Measurements from ENCODE around the gene ZNF358.

The ZNF358 gene

DNA sequence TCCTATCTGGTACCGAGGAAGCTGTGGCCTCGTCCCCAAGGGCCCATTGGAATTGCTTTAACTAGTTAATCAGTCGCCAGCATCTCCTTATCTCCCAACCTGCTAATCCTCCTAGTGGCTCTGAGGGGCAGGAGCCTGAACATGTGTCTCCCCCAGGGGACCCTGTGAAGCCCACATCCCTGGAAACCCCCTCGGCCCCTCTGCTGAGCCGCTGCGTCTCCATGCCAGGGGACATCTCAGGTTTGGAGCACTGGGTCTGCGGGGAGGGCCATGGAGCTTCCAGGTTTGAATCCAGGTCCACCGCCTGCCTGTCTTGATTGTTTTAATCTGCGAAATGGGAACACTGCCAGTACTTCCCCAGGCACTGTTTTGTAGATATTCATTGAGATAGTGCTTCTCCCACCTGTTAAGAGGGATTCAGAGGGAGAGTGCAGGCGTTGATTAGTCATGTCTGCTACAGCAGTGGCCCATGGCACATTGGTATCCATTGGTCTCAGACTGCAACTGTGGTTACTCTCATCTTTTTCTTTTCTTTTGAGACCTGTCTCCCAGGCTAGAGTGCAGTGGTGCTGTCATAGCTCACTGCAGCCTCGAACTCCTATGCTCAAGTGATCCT is 26.0 kb downstream of the ZNF358 start:
- no peaks in the 10 kb centered on the region for H3K79me2 ChIP-seq
- H3K36me3 ChIP-seq (ENCODE audit: control insufficient read depth, insufficient read depth, low read length) = no peaks in the 10 kb centered on the region
- TF ChIP-seq CTCF (IDR thresholded peaks at IDR 0.05) = no peak
- no peak overlapping the region for H3K9ac ChIP-seq
- H3K27ac ChIP-seq = no peak overlapping the region
- H3K4me2 ChIP-seq (ENCODE audit: low read length) = no peak overlapping the region
- no peaks in the 10 kb centered on the region for H3K9me3 ChIP-seq (ENCODE audit: control insufficient read depth, low read length)
- H2AFZ ChIP-seq = no peak overlapping the region
- H3K27me3 ChIP-seq (ENCODE audit: control insufficient read depth, insufficient read depth, low read length) = no peaks in the 10 kb centered on the region
- H3K4me1 ChIP-seq = no peaks in the 10 kb centered on the region
- no peak overlapping the region for H3K4me3 ChIP-seq (ENCODE audit: low read depth, low read length)

GRCh38 chr19:7542556-7543348 is 26.8 kb downstream of the ZNF358 start:
- no peak overlapping the region for H3K9ac ChIP-seq
- H3K9me3 ChIP-seq (ENCODE audit: control insufficient read depth, low read length) = no peaks in the 10 kb centered on the region
- H3K4me1 ChIP-seq = no peaks in the 10 kb centered on the region
- no peak overlapping the region for H2AFZ ChIP-seq
- no peaks in the 10 kb centered on the region for H3K36me3 ChIP-seq (ENCODE audit: control insufficient read depth, insufficient read depth, low read length)
- TF ChIP-seq CTCF (IDR thresholded peaks at IDR 0.05) = no peak
- H3K4me2 ChIP-seq (ENCODE audit: low read length) = no peak overlapping the region
- H3K4me3 ChIP-seq (ENCODE audit: low read depth, low read length) = no peak overlapping the region
- H3K27ac ChIP-seq = no peak overlapping the region
- H3K79me2 ChIP-seq = no peaks in the 10 kb centered on the region
- H3K27me3 ChIP-seq (ENCODE audit: control insufficient read depth, insufficient read depth, low read length) = no peaks in the 10 kb centered on the region

GRCh38 chr19:7544626-7545025 is 28.7 kb downstream of the ZNF358 start:
- no peak overlapping the region for H3K4me3 ChIP-seq (ENCODE audit: low read depth, low read length)
- H2AFZ ChIP-seq = no peak overlapping the region
- no peak overlapping the region for H3K4me2 ChIP-seq (ENCODE audit: low read length)
- no peak overlapping the region for H3K9ac ChIP-seq
- H3K27me3 ChIP-seq (ENCODE audit: control insufficient read depth, insufficient read depth, low read length) = no peaks in the 10 kb centered on the region
- no peak for TF ChIP-seq CTCF (IDR thresholded peaks at IDR 0.05)
- H3K9me3 ChIP-seq (ENCODE audit: control insufficient read depth, low read length) = no peaks in the 10 kb centered on the region
- H3K27ac ChIP-seq = no peak overlapping the region
- H3K4me1 ChIP-seq = no peaks in the 10 kb centered on the region
- no peaks in the 10 kb centered on the region for H3K79me2 ChIP-seq
- H3K36me3 ChIP-seq (ENCODE audit: control insufficient read depth, insufficient read depth, low read length) = no peaks in the 10 kb centered on the region

DNA sequence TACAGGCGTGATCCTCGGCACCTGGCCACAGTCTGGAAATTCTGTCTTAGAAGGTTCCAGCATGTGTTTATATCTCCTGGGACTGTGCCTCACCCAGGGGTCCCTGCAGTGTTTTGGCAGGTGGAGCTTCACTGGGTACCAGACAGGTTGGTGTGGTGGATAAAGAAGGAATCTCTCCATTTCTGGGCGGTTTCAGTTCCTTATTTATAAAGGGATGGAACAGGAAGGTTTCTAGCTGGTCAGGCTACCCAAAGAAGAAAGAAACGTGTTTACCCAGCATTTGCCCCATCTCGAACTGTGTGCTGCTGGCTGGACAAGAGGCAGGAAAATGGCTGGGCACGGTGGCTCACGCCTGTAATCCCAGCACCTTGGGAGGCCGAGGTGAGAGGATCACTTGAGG is 29.4 kb downstream of the ZNF358 start:
- no peak overlapping the region for H2AFZ ChIP-seq
- no peaks in the 10 kb centered on the region for H3K9me3 ChIP-seq (ENCODE audit: control insufficient read depth, low read length)
- H3K79me2 ChIP-seq = no peaks in the 10 kb centered on the region
- no peak overlapping the region for H3K27ac ChIP-seq
- H3K27me3 ChIP-seq (ENCODE audit: control insufficient read depth, insufficient read depth, low read length) = no peaks in the 10 kb centered on the region
- H3K9ac ChIP-seq = no peak overlapping the region
- H3K4me3 ChIP-seq (ENCODE audit: low read depth, low read length) = no peak overlapping the region
- no peak for TF ChIP-seq CTCF (IDR thresholded peaks at IDR 0.05)
- H3K4me2 ChIP-seq (ENCODE audit: low read length) = no peak overlapping the region
- H3K4me1 ChIP-seq = no peaks in the 10 kb centered on the region
- H3K36me3 ChIP-seq (ENCODE audit: control insufficient read depth, insufficient read depth, low read length) = no peaks in the 10 kb centered on the region

Data from parathyroid adenoma (tissue), 2 donors.